Measurements from ENCODE around the gene NAA35. TPM values are rescaled to one million over a fixed set of nuclear protein-coding genes. Genes with fewer than 3 reads are reported as not detected.
A peak's percentile ranks its signal among the peaks of the same experiment; 100 is the strongest.

NAA35 gene
- total and polyA plus RNA-seq, 12 donors: 8.4 to 44.6 (median 23.8) TPM

DNA sequence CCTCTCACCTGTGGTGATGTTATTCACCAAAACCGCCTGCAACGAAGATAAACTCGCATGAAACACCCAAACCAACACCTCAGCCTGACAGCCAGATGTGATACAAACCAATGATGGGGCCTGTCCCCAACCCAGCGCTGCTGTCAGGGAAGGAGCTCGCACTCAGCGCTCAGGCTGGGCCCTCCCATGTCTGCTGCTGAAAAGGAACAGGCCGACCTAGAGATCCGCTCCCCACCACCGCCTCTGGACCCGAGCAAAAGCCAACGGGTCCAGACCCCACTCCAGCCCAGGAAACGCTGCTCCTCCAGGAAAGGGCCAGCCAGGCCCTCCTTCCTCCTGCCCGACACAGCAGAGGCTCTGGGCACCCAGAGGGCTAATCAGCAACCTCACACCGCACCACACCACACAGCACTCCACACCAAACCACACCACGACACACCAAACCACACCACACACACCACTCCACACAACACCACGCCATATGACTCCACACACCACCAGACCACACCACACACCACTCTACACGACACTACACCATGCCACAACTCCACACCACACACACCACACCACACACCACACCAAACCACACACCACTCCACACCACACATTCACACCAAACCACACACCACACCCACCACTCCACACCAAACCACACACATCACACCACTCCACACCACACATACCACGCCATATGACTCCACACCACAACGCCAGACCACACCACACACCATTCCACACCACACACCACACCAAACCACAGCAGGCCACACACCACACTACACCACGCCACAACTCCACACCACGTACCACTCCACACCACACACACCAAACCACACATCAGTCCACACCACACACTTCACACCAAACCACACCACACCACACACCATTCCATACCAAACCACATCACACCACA, 111.9 kb downstream of the NAA35 start:
- Histone ChIP-seq H3K27ac (peak overlapping the region in 1 of 5 donors; percentile 10), H3K36me3 (replicated peaks in 1 of 2) (no peaks in the 10 kb centered on the region), H3K9me3 (replicated peaks in 1 of 3) (no peaks in the 10 kb centered on the region), H3K4me3 (no peak overlapping the region), H3K27me3 (no peaks in the 10 kb centered on the region), H3K4me1 (replicated peaks in 1 of 2) (no peaks in the 10 kb centered on the region)
- WGBS, 4 donors: 85 to 95% (median 92%) methylated on average over 18 to 21 of the region's 21 CpGs
- peak in 1 of 7 donors; percentile 17 for DNase-seq
- intact Hi-C loops (cut with DNase I): no loop called here
- no peak for TF ChIP-seq POLR2A (IDR thresholded peaks at IDR 0.05)
- TF ChIP-seq, protein P1, sequence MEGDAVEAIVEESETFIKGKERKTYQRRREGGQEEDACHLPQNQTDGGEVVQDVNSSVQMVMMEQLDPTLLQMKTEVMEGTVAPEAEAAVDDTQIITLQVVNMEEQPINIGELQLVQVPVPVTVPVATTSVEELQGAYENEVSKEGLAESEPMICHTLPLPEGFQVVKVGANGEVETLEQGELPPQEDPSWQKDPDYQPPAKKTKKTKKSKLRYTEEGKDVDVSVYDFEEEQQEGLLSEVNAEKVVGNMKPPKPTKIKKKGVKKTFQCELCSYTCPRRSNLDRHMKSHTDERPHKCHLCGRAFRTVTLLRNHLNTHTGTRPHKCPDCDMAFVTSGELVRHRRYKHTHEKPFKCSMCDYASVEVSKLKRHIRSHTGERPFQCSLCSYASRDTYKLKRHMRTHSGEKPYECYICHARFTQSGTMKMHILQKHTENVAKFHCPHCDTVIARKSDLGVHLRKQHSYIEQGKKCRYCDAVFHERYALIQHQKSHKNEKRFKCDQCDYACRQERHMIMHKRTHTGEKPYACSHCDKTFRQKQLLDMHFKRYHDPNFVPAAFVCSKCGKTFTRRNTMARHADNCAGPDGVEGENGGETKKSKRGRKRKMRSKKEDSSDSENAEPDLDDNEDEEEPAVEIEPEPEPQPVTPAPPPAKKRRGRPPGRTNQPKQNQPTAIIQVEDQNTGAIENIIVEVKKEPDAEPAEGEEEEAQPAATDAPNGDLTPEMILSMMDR (IDR thresholded peaks at IDR 0.05): no peak

DNA sequence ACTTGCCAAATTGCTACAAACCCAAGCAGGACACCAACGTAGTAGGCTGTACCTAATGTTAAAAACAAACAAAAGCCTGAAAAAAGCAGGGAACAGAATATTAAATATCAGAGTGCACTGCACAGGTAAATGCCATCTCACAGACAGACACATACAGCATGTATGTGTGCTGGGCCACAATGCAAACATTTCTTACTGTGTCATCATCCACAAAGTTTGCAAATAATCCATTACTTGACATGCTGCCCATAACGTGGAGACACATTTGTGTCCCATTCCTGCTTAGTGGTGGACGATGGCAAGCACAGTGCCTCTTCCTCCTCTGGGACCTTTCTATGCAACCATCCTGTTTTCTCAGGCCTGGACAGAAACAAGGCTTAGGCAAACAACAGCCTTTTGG, 113.7 kb downstream of the NAA35 start:
- DNase-seq: peak in 1 of 7 donors; percentile 3
- no peaks in the 10 kb centered on the region for H3K4me1 ChIP-seq (replicated peaks in 1 of 2)
- TF ChIP-seq, protein P1 (IDR thresholded peaks at IDR 0.05): no peak
- TF ChIP-seq POLR2A (IDR thresholded peaks at IDR 0.05): no peak
- 80 to 86% (median 83%) methylated on average over 3 of the region's 3 CpGs for WGBS, 4 donors
- H3K4me3 ChIP-seq: no peak overlapping the region
- no peaks in the 10 kb centered on the region for H3K36me3 ChIP-seq (replicated peaks in 1 of 2)
- intact Hi-C loops (cut with DNase I): no loop called here
- no peak overlapping the region for H3K27ac ChIP-seq
- H3K27me3 ChIP-seq: no peaks in the 10 kb centered on the region
- H3K9me3 ChIP-seq (replicated peaks in 1 of 3): no peaks in the 10 kb centered on the region

DNA sequence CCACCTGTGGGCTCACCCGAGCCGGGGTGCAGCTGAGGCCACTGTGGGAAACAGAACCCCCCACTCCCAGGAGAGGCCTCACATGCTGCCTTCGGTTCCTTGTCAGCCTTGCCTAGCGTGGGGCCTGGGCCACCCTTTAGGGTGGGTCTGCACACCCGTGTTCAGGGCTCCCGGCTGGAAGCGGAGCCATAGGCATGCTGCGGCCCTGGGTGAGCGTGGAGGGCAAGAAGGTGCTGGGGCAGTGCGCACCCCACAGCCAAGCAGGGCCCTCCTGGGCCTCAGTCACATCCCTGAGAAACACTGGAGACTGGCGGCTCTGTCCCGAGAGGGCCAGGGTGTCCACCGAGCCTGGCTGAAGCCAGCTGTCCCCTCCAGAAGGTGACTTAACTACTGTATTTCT, 116.5 kb downstream of the NAA35 start:
- H3K27me3 ChIP-seq: no peaks in the 10 kb centered on the region
- intact Hi-C loops (cut with DNase I): no loop called here
- H3K9me3 ChIP-seq (replicated peaks in 1 of 3): no peaks in the 10 kb centered on the region
- WGBS, 4 donors: 88 to 97% (median 95%) methylated on average over 4 to 13 of the region's 13 CpGs
- H3K27ac ChIP-seq: no peak overlapping the region
- no peak overlapping the region for H3K4me3 ChIP-seq
- H3K4me1 ChIP-seq (replicated peaks in 1 of 2): no peaks in the 10 kb centered on the region
- peak in 1 of 7 donors; percentile 27 for DNase-seq
- no peak for TF ChIP-seq POLR2A (IDR thresholded peaks at IDR 0.05)
- TF ChIP-seq, protein P1 (IDR thresholded peaks at IDR 0.05): no peak
- no peaks in the 10 kb centered on the region for H3K36me3 ChIP-seq (replicated peaks in 1 of 2)

DNA sequence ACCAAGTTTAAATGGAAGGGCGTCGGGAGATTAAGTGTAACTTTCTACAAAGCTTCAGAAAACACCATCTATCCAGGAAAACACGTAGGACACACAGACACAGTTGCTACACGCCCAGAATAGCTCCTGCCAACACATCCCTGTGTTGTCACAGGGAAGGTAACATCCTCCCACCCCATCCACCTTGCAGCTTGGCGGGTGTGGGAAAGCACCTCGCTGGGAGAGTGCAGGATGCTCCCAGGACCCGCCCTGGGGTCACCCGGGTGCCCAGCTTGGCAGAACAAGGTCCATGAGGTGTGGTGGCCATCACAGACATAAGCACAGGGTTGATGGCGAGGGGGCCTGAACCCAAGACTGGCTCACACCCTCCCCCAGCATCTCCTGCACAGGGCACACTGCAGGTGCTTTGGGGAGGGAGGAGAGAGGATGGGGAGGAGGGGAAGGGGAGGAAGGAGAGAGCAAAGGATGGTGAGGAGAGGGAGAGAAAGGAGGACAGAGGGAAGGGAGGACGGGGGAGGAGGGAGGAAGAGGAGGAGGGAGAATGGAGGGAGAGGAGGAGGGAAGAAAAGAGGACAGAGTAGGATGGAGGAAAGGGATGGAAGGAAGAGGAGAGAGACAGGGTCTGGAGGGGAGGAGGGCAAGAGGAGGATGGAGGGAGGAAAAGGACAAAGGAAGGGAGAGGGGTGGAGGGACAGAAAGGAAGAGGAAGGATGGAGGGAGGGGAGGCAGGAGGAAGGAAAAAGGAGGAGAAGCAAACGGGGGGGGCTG, 121.2 kb downstream of the NAA35 start:
- no peaks in the 10 kb centered on the region for H3K9me3 ChIP-seq (replicated peaks in 1 of 3)
- H3K4me1 ChIP-seq (replicated peaks in 1 of 2): peaks cover 0 to 20% of the 10 kb centered on the region in 2 donors
- H3K27ac ChIP-seq: no peak overlapping the region
- no peaks in the 10 kb centered on the region for H3K36me3 ChIP-seq (replicated peaks in 1 of 2)
- WGBS, 4 donors: 83 to 90% (median 85%) methylated on average over 7 to 11 of the region's 11 CpGs
- H3K4me3 ChIP-seq: no peak overlapping the region
- no peak for TF ChIP-seq POLR2A (IDR thresholded peaks at IDR 0.05)
- TF ChIP-seq, protein P1 (IDR thresholded peaks at IDR 0.05): no peak
- intact Hi-C loops (cut with DNase I): no loop called here
- H3K27me3 ChIP-seq: no peaks in the 10 kb centered on the region
- DNase-seq: peak in 1 of 7 donors; percentile 39
